Neutrophil (primary cell): ENCODE results near the gene DOCK4.
"Not testable (repeated sequence)": the region's sequence is repeated elsewhere in the genome, so short reads cannot be mapped to it uniquely, and the experiment has no call there.

Experiments used
- H3K27ac ChIP-seq: fragments of 200-600 bp; sonication (generic); 2 replicates; pipeline ENCODE4 v1.5.1; 2016; ENCODE audit warnings: mild to moderate bottlenecking, moderate library complexity
- H3K27me3 ChIP-seq: fragments of 200-600 bp; sonication (generic); 2 replicates; pipeline ENCODE4 v1.6.0; 2016; ENCODE audit warnings: mild to moderate bottlenecking
- H3K36me3 ChIP-seq: fragments of 200-600 bp; sonication (generic); 2 replicates; pipeline ENCODE4 v1.5.1; 2017
- H3K4me1 ChIP-seq, 2 experiments: fragments of 200-600 bp in 1 of 2; sonication (generic) in 1 of 2; 1 replicate in 1 of 2; 2 replicates in 1 of 2; pipeline versions ENCODE4 v1.5.1 to v1.6.1; 2013 to 2016; ENCODE audit warnings: low read depth in 1 of 2, low read length in 1 of 2, mild to moderate bottlenecking in 1 of 2, moderate library complexity in 1 of 2; ENCODE audit not compliant: control insufficient read depth in 1 of 2, insufficient read depth in 1 of 2
- H3K4me3 ChIP-seq, 2 experiments: fragments of 200-600 bp in 1 of 2; sonication (generic) in 1 of 2; 1 replicate in 1 of 2; 2 replicates in 1 of 2; pipeline ENCODE4 v1.5.1; 2013 to 2016; ENCODE audit warnings: low read depth in 1 of 2, low read length in 1 of 2, mild to moderate bottlenecking in 1 of 2, moderate library complexity in 1 of 2
- H3K9me3 ChIP-seq: fragments of 200-600 bp; sonication (generic); 2 replicates; pipeline ENCODE4 v1.5.1; 2016
- CTCF ChIP-seq: fragments of 200-600 bp; sonication (generic); IDR thresholded peaks from 2 replicates; pipeline ENCODE4 v1.5.1; 2016; ENCODE audit warnings: antibody characterized with exemption

Gene DOCK4

DNA sequence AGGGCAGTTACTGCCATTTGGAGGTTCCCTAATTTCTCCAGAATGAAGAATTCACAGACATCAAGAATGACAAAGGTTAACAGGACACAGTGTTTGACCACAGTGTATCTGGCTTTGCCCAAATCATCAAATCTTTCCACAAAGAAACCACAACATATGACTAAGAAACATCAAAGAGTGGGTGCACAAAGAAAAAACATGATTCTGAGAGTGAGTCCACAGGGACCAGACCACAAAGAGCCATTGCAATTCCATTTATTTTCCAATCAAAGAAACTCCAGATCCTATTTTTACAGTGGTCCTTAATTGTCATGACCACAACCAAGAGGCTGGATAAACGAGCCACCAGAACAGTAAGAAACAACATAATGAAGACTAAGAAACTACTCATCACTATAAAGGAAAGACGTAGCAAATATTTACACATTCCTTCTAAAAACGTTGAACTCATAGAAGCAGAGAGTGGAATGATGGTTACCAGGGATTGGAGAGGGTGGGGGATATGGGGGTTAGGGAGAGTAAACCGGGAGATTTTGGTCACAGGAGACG, 286.5 kb downstream of the DOCK4 start:
- Histone ChIP-seq H3K9me3 (no peaks in the 10 kb centered on the region), H3K4me1 (no peaks in the 10 kb centered on the region), H3K27me3 (no peaks in the 10 kb centered on the region), H3K27ac (no peak overlapping the region), H3K4me3 (no peak overlapping the region), H3K36me3 (no peaks in the 10 kb centered on the region)
- TF ChIP-seq CTCF, result no peak

GRCh38 chr7:111919164-111919563, 287.0 kb downstream of the DOCK4 start:
- no peaks in the 10 kb centered on the region for H3K36me3 ChIP-seq
- H3K9me3 ChIP-seq, result no peaks in the 10 kb centered on the region
- TF ChIP-seq CTCF, result no peak

DNA sequence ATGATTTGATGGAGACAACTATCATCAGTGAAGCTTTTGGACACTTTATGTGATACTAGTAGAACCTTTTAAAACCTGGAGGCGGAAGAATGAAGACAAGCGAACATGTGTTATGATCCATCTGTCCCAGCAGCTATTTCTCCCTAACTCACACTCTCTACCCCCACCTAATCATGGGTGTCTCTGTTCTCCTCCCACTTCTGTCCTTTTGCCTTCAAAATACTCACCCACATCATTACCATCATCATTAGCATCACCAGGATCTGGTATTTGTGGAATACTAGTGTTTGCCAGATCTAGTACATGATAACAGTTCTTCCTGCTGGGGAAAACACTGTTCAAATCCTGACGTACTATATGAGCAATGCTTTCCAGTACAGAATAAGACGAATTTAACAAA, 287.7 kb downstream of the DOCK4 start:
- TF ChIP-seq CTCF, result no peak
- Histone ChIP-seq H3K4me3 (no peak overlapping the region), H3K4me1 (no peaks in the 10 kb centered on the region), H3K27ac (no peak overlapping the region), H3K36me3 (no peaks in the 10 kb centered on the region), H3K9me3 (no peaks in the 10 kb centered on the region), H3K27me3 (no peaks in the 10 kb centered on the region)

More at GRCh38 chr7:111919164-111919563, 287.0 kb downstream of the DOCK4 start:
- Histone ChIP-seq H3K27me3 (no peaks in the 10 kb centered on the region), H3K27ac (no peak overlapping the region), H3K4me3 (no peak overlapping the region), H3K4me1 (no peaks in the 10 kb centered on the region)

GRCh38 chr7:111917404-111917803, 288.8 kb downstream of the DOCK4 start:
- not testable (repeated sequence) for H3K4me1 ChIP-seq, H3K36me3 ChIP-seq, H3K9me3 ChIP-seq, H3K4me3 ChIP-seq, H3K27me3 ChIP-seq, H3K27ac ChIP-seq

DNA sequence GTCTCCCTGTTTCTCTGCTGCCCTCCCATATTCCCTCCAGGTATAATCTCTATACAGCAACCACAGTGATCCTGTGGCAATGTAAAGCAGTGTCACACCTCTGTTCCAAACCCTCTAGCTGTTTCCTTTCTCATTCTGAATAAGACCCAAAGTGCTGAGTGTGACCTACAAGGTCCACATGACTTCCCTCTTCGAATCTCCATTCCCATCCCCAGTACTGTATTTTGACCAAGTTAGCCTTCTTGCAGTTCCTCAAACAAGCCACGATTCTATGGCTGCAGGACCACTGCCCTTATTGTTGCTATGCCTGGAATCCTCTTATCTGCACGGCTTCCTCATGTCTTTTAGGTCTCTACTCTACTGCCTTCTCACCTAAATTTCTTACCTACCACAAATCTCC, 291.9 kb downstream of the DOCK4 start:
- H3K36me3 ChIP-seq, result no peaks in the 10 kb centered on the region
- no peak overlapping the region for H3K4me3 ChIP-seq
- no peak overlapping the region for H3K27ac ChIP-seq
- TF ChIP-seq CTCF, result no peak
- no peaks in the 10 kb centered on the region for H3K4me1 ChIP-seq
- no peaks in the 10 kb centered on the region for H3K27me3 ChIP-seq
- no peaks in the 10 kb centered on the region for H3K9me3 ChIP-seq

DNA sequence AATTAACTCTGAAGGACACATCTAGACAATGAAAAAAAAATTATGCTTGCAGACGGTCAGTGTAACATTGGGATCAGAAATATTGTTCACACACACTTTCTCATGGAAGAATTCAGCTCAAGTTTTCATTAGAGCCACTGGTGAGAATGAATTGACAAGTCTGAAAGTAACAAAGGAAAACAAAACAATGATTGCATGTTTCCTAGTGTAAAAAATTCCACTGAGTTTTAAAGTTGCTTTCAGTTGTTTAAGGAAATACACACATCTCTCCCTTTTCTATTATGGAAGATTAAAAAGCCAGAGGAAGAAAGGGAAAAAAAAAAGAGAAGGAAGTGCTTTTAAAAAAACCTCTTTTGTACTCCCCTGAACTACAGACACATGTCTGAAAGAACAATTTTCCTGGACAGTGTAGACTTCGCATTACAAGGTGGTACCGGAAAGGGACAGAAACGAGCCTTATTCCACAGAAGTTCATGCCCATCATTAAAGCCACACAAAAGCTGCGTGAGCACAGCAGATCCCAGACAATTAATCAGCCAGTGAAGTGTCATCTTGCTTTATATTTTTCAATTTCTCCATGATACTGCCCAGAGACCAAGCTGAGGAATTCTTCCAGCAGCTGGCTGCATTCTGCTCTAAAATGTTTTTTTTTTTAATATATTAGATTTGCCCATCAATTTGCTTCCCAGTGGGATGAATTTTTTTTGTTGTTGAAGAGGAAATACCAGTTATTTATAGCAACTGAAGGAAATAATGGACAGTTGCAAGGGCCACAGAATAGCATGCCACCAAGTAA, 294.8 kb downstream of the DOCK4 start:
- no peak overlapping the region for H3K27ac ChIP-seq
- no peak overlapping the region for H3K4me3 ChIP-seq
- H3K27me3 ChIP-seq, result no peaks in the 10 kb centered on the region
- TF ChIP-seq CTCF, result no peak
- no peaks in the 10 kb centered on the region for H3K4me1 ChIP-seq
- H3K9me3 ChIP-seq, result no peaks in the 10 kb centered on the region
- no peaks in the 10 kb centered on the region for H3K36me3 ChIP-seq
